Upper lobe of left lung (tissue), 4 donors: ENCODE measurements around the gene MARCHF4.

Experiments
- EP300 ChIP-seq, 4 donors: sonication (generic); formaldehyde crosslinking; IDR thresholded peaks; one replicate each; pipeline ENCODE4 v1.5.1; 2017; ENCODE audit warnings: antibody characterized with exemption in 4 of 4, control low read depth in 2 of 4
- POLR2A ChIP-seq, 4 donors: fragments of 450-650 bp; IDR thresholded peaks; one replicate each; pipeline ENCODE4 v1.5.1; 2016 to 2017; ENCODE audit warnings: antibody characterized with exemption in 4 of 4, mild to moderate bottlenecking in 2 of 4
- TF ChIP-seq, protein P1 (sequence below), 6 experiments: fragments of 450-650 bp in 4 of 6; fragments of 200-600 bp in 2 of 6; sonication (generic) in 2 of 6; IDR thresholded peaks; one replicate each; pipeline ENCODE4 v1.5.1; 2016 to 2019; ENCODE audit warnings: antibody characterized with exemption in 6 of 6

DNA sequence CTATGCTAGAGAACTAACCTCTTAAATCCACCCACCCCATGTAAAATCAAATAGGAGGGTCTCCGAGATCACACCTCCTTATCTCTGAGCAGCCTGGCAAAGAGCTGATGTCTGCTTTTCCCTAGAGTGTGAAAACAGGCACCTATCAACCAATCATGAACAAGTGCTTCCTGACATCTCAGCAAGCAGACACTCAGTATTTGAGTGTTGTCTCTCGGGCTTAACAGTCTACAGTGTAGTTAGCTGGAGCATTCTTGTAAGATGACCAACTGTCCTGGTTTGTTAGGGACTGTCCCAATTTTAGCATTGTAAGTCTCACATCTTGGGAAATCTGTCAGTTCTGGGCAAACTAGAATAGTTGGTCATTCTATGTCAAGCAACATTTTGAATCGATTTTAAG lies 26.4 kb downstream of the MARCHF4 start:
- TF ChIP-seq EP300 (IDR thresholded peaks at IDR 0.05) = no peak
- TF ChIP-seq, protein P1, sequence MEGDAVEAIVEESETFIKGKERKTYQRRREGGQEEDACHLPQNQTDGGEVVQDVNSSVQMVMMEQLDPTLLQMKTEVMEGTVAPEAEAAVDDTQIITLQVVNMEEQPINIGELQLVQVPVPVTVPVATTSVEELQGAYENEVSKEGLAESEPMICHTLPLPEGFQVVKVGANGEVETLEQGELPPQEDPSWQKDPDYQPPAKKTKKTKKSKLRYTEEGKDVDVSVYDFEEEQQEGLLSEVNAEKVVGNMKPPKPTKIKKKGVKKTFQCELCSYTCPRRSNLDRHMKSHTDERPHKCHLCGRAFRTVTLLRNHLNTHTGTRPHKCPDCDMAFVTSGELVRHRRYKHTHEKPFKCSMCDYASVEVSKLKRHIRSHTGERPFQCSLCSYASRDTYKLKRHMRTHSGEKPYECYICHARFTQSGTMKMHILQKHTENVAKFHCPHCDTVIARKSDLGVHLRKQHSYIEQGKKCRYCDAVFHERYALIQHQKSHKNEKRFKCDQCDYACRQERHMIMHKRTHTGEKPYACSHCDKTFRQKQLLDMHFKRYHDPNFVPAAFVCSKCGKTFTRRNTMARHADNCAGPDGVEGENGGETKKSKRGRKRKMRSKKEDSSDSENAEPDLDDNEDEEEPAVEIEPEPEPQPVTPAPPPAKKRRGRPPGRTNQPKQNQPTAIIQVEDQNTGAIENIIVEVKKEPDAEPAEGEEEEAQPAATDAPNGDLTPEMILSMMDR (IDR thresholded peaks at IDR 0.05) = no peak
- no peak for TF ChIP-seq POLR2A (IDR thresholded peaks at IDR 0.05)
